GDM1 (cell line): ENCODE measurements around the gene AMOTL1.
"Not testable (repeated sequence)": the region's sequence is repeated elsewhere in the genome, so short reads cannot be mapped to it uniquely, and the experiment has no call there.

Experiments
- DNase-seq: peaks from one replicate; lab custom pipeline; 2025; lab: John Stamatoyannopoulos, UW

AMOTL1 gene

GRCh38 chr11:94771390-94771789 is 3.2 kb downstream of the AMOTL1 start:
- DNase-seq, result no peak

GRCh38 chr11:94771951-94772350 is 3.8 kb downstream of the AMOTL1 start:
- DNase-seq, result no peak

- DNase-seq, result no peak
Measured at GRCh38 chr11:94773842-94774241, 5.7 kb downstream of the AMOTL1 start.

GRCh38 chr11:94774345-94774744 is 6.2 kb downstream of the AMOTL1 start:
- no peak for DNase-seq

- DNase-seq, result no peak
Measured at GRCh38 chr11:94775567-94776327, 7.6 kb downstream of the AMOTL1 start.

GRCh38 chr11:94776351-94777321 is 8.5 kb downstream of the AMOTL1 start:
- no peak for DNase-seq

- no peak for DNase-seq
Measured at GRCh38 chr11:94780432-94780831, 12.3 kb downstream of the AMOTL1 start.

GRCh38 chr11:94781837-94782236 is 13.7 kb downstream of the AMOTL1 start:
- DNase-seq, result no peak

- DNase-seq, result no peak
Measured at GRCh38 chr11:94782446-94782845, 14.3 kb downstream of the AMOTL1 start.

- no peak for DNase-seq
Measured at GRCh38 chr11:94784884-94785283, 16.7 kb downstream of the AMOTL1 start.

GRCh38 chr11:94785509-94785908 is 17.4 kb downstream of the AMOTL1 start:
- no peak for DNase-seq

- no peak for DNase-seq
Measured at GRCh38 chr11:94786264-94787126, 18.3 kb downstream of the AMOTL1 start.

- DNase-seq, result no peak
Measured at GRCh38 chr11:94787801-94788200, 19.6 kb downstream of the AMOTL1 start.

GRCh38 chr11:94788396-94788795 is 20.2 kb downstream of the AMOTL1 start:
- no peak for DNase-seq

GRCh38 chr11:94790197-94790596 is 22.0 kb downstream of the AMOTL1 start:
- DNase-seq, result no peak

GRCh38 chr11:94790661-94791180 is 22.6 kb downstream of the AMOTL1 start:
- no peak for DNase-seq

GRCh38 chr11:94791216-94791889 is 23.2 kb downstream of the AMOTL1 start:
- DNase-seq, result no peak

- not testable (repeated sequence) for DNase-seq
Measured at GRCh38 chr11:94791942-94792341, 23.8 kb downstream of the AMOTL1 start.

GRCh38 chr11:94792451-94792850 is 24.3 kb downstream of the AMOTL1 start:
- DNase-seq, result no peak

GRCh38 chr11:94793002-94793401 is 24.8 kb downstream of the AMOTL1 start:
- DNase-seq, result no peak

GRCh38 chr11:94793822-94794221 is 25.7 kb downstream of the AMOTL1 start:
- no peak for DNase-seq
